Eye (tissue), 1 donor: ENCODE data around the gene VIPR2.
A peak's percentile ranks its signal among the peaks of the same experiment; 100 is the strongest.
"Not testable (repeated sequence)": the region's sequence is repeated elsewhere in the genome, so short reads cannot be mapped to it uniquely, and the experiment has no call there.

ENCODE experiments used
- DNase-seq: peaks from one replicate; pipeline ENCODE4 v3.0.0-alpha.2; 2015

The VIPR2 gene

GRCh38 chr7:159102681-159103381, 41.8 kb downstream of the VIPR2 start:
- no peak for DNase-seq

GRCh38 chr7:159101661-159102091, 43.0 kb downstream of the VIPR2 start:
- not testable (repeated sequence) for DNase-seq

GRCh38 chr7:159101083-159101395, 43.6 kb downstream of the VIPR2 start:
- DNase-seq: not testable (repeated sequence)

- not testable (repeated sequence) for DNase-seq
These were observed 44.2 kb downstream of the VIPR2 start for GRCh38 chr7:159100281-159101082.

- no peak for DNase-seq
These were observed 44.9 kb downstream of the VIPR2 start for GRCh38 chr7:159099711-159100231.

- DNase-seq: no peak
These were observed 45.6 kb downstream of the VIPR2 start for GRCh38 chr7:159098811-159099655.

GRCh38 chr7:159098424-159098786, 46.3 kb downstream of the VIPR2 start:
- no peak for DNase-seq

GRCh38 chr7:159097661-159098423, 46.8 kb downstream of the VIPR2 start:
- DNase-seq: peak; percentile 71

GRCh38 chr7:159096736-159097581, 47.7 kb downstream of the VIPR2 start:
- no peak for DNase-seq

GRCh38 chr7:159095979-159096411, 48.7 kb downstream of the VIPR2 start:
- no peak for DNase-seq

GRCh38 chr7:159094919-159095915, 49.5 kb downstream of the VIPR2 start:
- no peak for DNase-seq

GRCh38 chr7:159094023-159094740, 50.5 kb downstream of the VIPR2 start:
- DNase-seq: no peak

GRCh38 chr7:159093351-159093971, 51.2 kb downstream of the VIPR2 start:
- DNase-seq: no peak

GRCh38 chr7:159092701-159093121, 52.0 kb downstream of the VIPR2 start:
- DNase-seq: no peak

- DNase-seq: no peak
These were observed 52.9 kb downstream of the VIPR2 start for GRCh38 chr7:159091480-159092475.

GRCh38 chr7:159091041-159091440, 53.6 kb downstream of the VIPR2 start:
- DNase-seq: no peak

GRCh38 chr7:159088016-159088865, 56.4 kb downstream of the VIPR2 start:
- DNase-seq: no peak
